Neural cell (in vitro differentiated cells): Measurements from ENCODE around the gene DHRS3. TPM values are rescaled to one million over a fixed set of nuclear protein-coding genes. Genes with fewer than 3 reads are reported as not detected.

Experiments used
- H2AFZ ChIP-seq: fragments of 200-600, 300-800 bp; sonication (generic), shearing (Covaris generic); 2 replicates; pipeline ENCODE4 v1.6.0; 2014; ENCODE audit warnings: low read depth, mild to moderate bottlenecking, antibody characterized with exemption, low read length, moderate library complexity
- H3F3A ChIP-seq: fragments of 200-600 bp; shearing (Covaris generic); 2 replicates; pipeline ENCODE4 v1.6.1; 2016; ENCODE audit warnings: mild to moderate bottlenecking, moderate library complexity, mixed read lengths, antibody characterized with exemption, low read length; ENCODE audit not compliant: insufficient read depth, poor library complexity, severe bottlenecking
- H3K27ac ChIP-seq: fragments of 200-600, 300-800 bp; sonication (generic), shearing (Covaris generic); 2 replicates; pipeline ENCODE4 v1.5.1; 2014; ENCODE audit warnings: mild to moderate bottlenecking, low read length, moderate library complexity
- H3K27me3 ChIP-seq: fragments of 300-800, 200-600 bp; sonication (generic), shearing (Covaris generic); 2 replicates; pipeline ENCODE4 v1.6.0; 2014; ENCODE audit warnings: mild to moderate bottlenecking, low read depth, low read length, moderate library complexity; ENCODE audit not compliant: insufficient read depth
- H3K36me3 ChIP-seq: fragments of 300-800, 200-600 bp; sonication (generic), shearing (Covaris generic); 2 replicates; pipeline ENCODE4 v1.5.1; 2014; ENCODE audit warnings: mild to moderate bottlenecking, antibody characterized with exemption, low read length, moderate library complexity; ENCODE audit not compliant: insufficient read depth
- H3K4me2 ChIP-seq: fragments of 300-800, 200-600 bp; sonication (generic), shearing (Covaris generic); 2 replicates; pipeline ENCODE4 v1.6.0; 2014; ENCODE audit warnings: mild to moderate bottlenecking, low read length
- H3K4me3 ChIP-seq: fragments of 300-800, 200-600 bp; sonication (generic), shearing (Covaris generic); 2 replicates; pipeline ENCODE4 v1.5.1; 2014; ENCODE audit warnings: mild to moderate bottlenecking, low read length, moderate library complexity
- H3K79me2 ChIP-seq: fragments of 200-600 bp; shearing (Covaris generic); replicated peaks from 2 replicates; pipeline ENCODE4 v1.6.0; 2014; ENCODE audit warnings: mild to moderate bottlenecking, low read length, moderate library complexity; ENCODE audit not compliant: insufficient read depth
- H3K9ac ChIP-seq: fragments of 300-800, 200-600 bp; sonication (generic), shearing (Covaris generic); 2 replicates; pipeline ENCODE4 v1.6.1; 2016; ENCODE audit warnings: mild to moderate bottlenecking, low read length, mixed read lengths
- H3K9me2 ChIP-seq: fragments of 200-600 bp; shearing (Covaris generic); 2 replicates; pipeline ENCODE4 v1.6.1; 2016; ENCODE audit warnings: mild to moderate bottlenecking, low read length, mixed read lengths; ENCODE audit not compliant: insufficient read depth
- H3K9me3 ChIP-seq: fragments of 200-600, 300-800 bp; sonication (generic), shearing (Covaris generic); 2 replicates; pipeline ENCODE4 v1.6.1; 2016; ENCODE audit warnings: mild to moderate bottlenecking, mixed run types, low read length, moderate library complexity, mixed read lengths
- H4K20me1 ChIP-seq: fragments of 200-600 bp; shearing (Covaris generic); 2 replicates; pipeline ENCODE4 v1.6.1; 2016; ENCODE audit warnings: mild to moderate bottlenecking, mixed run types; ENCODE audit not compliant: insufficient read depth
- CTCF ChIP-seq: fragments of 450-650 bp; IDR thresholded peaks from 2 replicates; pipeline ENCODE4 v1.5.1; 2014; ENCODE audit warnings: antibody characterized with exemption, mild to moderate bottlenecking, moderate library complexity; ENCODE audit not compliant: poor library complexity, severe bottlenecking
- EP300 ChIP-seq: fragments of 450-650 bp; conservative IDR thresholded peaks from 2 replicates; pipeline ENCODE4 v1.6.1; 2014; ENCODE audit warnings: antibody characterized with exemption, mild to moderate bottlenecking, moderate library complexity; ENCODE audit not compliant: poor library complexity, severe bottlenecking
- EZH2 ChIP-seq: fragments of 200-600, 300-800 bp; shearing (Covaris generic), sonication (generic); IDR thresholded peaks from 2 replicates; pipeline ENCODE4 v1.6.1; 2014; ENCODE audit warnings: antibody characterized with exemption, low read length, borderline replicate concordance, mild to moderate bottlenecking; ENCODE audit not compliant: insufficient read depth, poor library complexity, severe bottlenecking
- MXI1 ChIP-seq: fragments of 450-650 bp; conservative IDR thresholded peaks from 2 replicates; pipeline ENCODE4 v1.6.1; 2014; ENCODE audit warnings: antibody characterized with exemption, mild to moderate bottlenecking; ENCODE audit not compliant: poor library complexity, severe bottlenecking
- POLR2AphosphoS5 ChIP-seq: IDR thresholded peaks from 2 replicates; pipeline ENCODE4 v1.6.1; 2012
- RAD21 ChIP-seq: fragments of 450-650 bp; conservative IDR thresholded peaks from 2 replicates; pipeline ENCODE4 v1.6.1; 2014; ENCODE audit warnings: antibody characterized with exemption, mild to moderate bottlenecking, moderate library complexity
- REST ChIP-seq: IDR thresholded peaks from 2 replicates; pipeline ENCODE4 v1.6.1; 2012; ENCODE audit warnings: borderline replicate concordance
- SMC3 ChIP-seq: fragments of 450-650 bp; conservative IDR thresholded peaks from 2 replicates; pipeline ENCODE4 v1.6.1; 2014; ENCODE audit warnings: antibody characterized with exemption, mild to moderate bottlenecking, moderate library complexity; ENCODE audit not compliant: poor library complexity
- TAF1 ChIP-seq: IDR thresholded peaks from 2 replicates; pipeline ENCODE4 v1.6.1; 2012; ENCODE audit warnings: low read depth
- polyA plus RNA-seq: library from polyadenylated mRNA; depleted of rRNA; stranded (reverse); fragments of >200 nt; gene quantifications from 2 replicates; pipeline ENCODE4 v1.2.3, GENCODE V29; 2014

The DHRS3 gene
- polyA plus RNA-seq, 1 donor from 2014 or later = 0.22 TPM

- Histone ChIP-seq H3K79me2 (no peaks in the 10 kb centered on the region), H3K27me3 (peaks cover 6% of the 10 kb centered on the region), H3K4me2 (no peak overlapping the region), H4K20me1 (no peaks in the 10 kb centered on the region), H3K27ac (no peak overlapping the region), H3K9me2 (no peaks in the 10 kb centered on the region), H3K9ac (no peak overlapping the region), H3K36me3 (no peaks in the 10 kb centered on the region), H3K9me3 (no peaks in the 10 kb centered on the region), H3K4me3 (no peak overlapping the region), H3F3A (no peaks in the 10 kb centered on the region), H2AFZ (no peak overlapping the region)
- TF ChIP-seq SMC3 (no peak), EP300 (no peak), POLR2AphosphoS5 (no peak), MXI1 (no peak), CTCF (no peak), REST (no peak), RAD21 (no peak), EZH2 (no peak), TAF1 (no peak)
Observed at GRCh38 chr1:12600880-12601633, 17.0 kb downstream of the DHRS3 start.

DNA sequence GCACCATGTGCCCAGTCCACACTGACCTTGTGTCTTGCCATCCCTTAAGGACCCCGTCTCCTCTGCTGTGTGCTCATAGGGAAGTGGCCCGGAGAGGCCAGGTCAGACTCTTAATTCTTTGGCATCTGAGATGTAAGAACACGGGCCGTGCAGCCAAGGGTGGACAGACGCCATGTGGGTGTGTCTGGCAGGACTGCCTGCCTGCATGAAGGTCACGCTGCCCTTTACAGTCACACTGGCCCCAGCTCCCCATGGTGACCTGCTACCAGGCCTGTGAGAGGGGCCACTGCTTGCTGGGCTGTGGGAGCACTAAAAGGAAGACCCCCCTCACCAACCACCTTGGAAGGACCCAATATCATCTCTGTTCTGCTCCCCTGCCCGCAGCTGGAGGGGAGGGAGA, 17.7 kb downstream of the DHRS3 start:
- Histone ChIP-seq H3K9me3 (no peaks in the 10 kb centered on the region), H3K27me3 (peaks cover 13% of the 10 kb centered on the region), H3K27ac (no peak overlapping the region), H3K79me2 (no peaks in the 10 kb centered on the region), H3K4me3 (no peak overlapping the region), H3K9ac (no peak overlapping the region), H3K36me3 (no peaks in the 10 kb centered on the region), H3F3A (no peaks in the 10 kb centered on the region), H3K4me2 (no peak overlapping the region), H2AFZ (no peak overlapping the region), H4K20me1 (no peaks in the 10 kb centered on the region), H3K9me2 (no peaks in the 10 kb centered on the region)
- TF ChIP-seq TAF1 (no peak), EP300 (no peak), RAD21 (no peak), MXI1 (no peak), EZH2 (no peak), SMC3 (no peak), REST (no peak), POLR2AphosphoS5 (no peak), CTCF (no peak)
